Measurements from ENCODE around the gene GPR39.

The GPR39 gene

DNA sequence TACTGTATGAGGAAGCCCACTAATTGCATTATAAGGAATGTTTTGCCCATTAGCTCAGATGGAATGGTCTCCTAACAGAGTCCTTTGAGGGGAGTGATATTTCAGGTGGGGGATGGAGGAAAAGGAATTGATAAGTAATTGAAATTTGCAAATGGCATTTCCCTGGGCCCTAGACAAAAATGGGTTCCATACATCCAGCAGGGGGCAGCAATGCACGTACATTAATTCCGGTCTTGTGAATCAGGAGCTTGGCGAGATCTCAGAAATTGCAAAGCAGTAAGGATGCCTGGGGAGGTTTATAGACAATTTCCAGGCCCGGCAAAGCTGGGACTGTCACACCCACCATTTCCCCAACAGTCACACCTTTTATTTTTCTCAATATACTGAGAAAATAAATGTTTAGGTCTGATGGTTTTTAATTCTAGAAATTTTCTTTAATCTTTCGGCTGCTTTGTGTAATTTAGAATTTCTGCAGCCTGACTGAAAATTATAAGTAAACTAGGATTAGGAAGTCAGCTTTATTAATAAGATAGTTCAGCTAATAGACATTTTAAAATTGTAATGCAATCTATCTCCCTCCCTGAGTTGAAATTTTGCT lies 130.6 kb downstream of the GPR39 start:
- Histone ChIP-seq H3K4me3 (ENCODE audit: low read length) (no peak overlapping the region), H3K9me2 (replicated peaks; ENCODE audit: control insufficient read depth, low read length) (no peaks in the 10 kb centered on the region), H4K20me1 (ENCODE audit: control insufficient read depth, insufficient read depth, low read depth, low read length) (no peaks in the 10 kb centered on the region), H3F3A (ENCODE audit: control insufficient read depth, insufficient read depth) (no peaks in the 10 kb centered on the region), H3K36me3 (ENCODE audit: control insufficient read depth, low read length) (no peaks in the 10 kb centered on the region), H3K27ac (ENCODE audit: low read depth, low read length) (no peak overlapping the region), H3K4me2 (ENCODE audit: low read length) (no peak overlapping the region), H3K79me2 (ENCODE audit: control insufficient read depth, low read length) (no peaks in the 10 kb centered on the region), H3K27me3 (ENCODE audit: control insufficient read depth, low read length) (no peaks in the 10 kb centered on the region), H3K4me1 (ENCODE audit: control insufficient read depth, low read length) (no peaks in the 10 kb centered on the region), H3K9me3 (ENCODE audit: control insufficient read depth, insufficient read depth, low read length) (peaks cover 18% of the 10 kb centered on the region)
- TF ChIP-seq CTCF (IDR thresholded peaks at IDR 0.05; ENCODE audit: low read depth, low read length, poor library complexity, severe bottlenecking) (peak; percentile 76), EZH2phosphoT487 (IDR thresholded peaks at IDR 0.05; ENCODE audit: borderline replicate concordance, low read length) (no peak)

DNA sequence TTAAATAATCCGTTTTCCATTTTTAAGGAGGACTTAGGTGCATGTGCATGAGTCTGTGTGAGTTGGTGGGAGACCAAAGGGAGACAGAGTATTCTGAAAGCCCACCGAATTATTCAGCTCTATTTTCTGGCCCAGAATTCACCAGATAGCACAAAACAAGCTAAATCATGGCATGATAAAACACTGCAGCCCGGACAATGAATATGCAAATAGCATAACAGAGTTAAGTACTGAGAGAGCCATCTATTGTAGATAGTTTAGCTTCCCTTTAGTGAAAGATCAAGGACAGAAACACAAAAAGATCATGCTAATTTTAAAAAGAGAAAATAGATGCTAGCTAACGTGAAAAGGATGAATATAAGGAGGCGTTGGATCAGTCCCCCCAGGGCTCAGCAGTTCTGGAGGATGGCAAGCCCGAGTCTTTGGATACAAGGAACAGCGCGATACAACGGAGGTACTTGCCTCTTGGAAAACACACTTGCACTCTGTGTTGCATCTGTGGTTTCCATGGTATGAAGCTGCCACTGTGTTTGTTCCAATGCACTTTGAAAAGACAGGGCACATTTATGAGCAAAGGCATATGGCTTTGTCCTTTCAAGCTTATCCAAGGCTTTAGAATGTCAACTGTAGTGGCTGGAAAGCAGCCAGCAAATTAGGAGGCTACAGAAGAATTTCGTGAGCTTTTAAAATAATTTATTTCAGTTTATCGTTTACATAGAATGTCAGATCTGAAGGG lies 133.5 kb downstream of the GPR39 start:
- Histone ChIP-seq H3K27me3 (ENCODE audit: control insufficient read depth, low read length) (no peaks in the 10 kb centered on the region), H3K9me2 (replicated peaks; ENCODE audit: control insufficient read depth, low read length) (no peaks in the 10 kb centered on the region), H3K4me2 (ENCODE audit: low read length) (no peak overlapping the region), H4K20me1 (ENCODE audit: control insufficient read depth, insufficient read depth, low read depth, low read length) (no peaks in the 10 kb centered on the region), H3K79me2 (ENCODE audit: control insufficient read depth, low read length) (no peaks in the 10 kb centered on the region), H3K4me1 (ENCODE audit: control insufficient read depth, low read length) (no peaks in the 10 kb centered on the region), H3K9me3 (ENCODE audit: control insufficient read depth, insufficient read depth, low read length) (no peaks in the 10 kb centered on the region; the same call in 1 of the 2 replicates), H3K27ac (ENCODE audit: low read depth, low read length) (no peak overlapping the region), H3K4me3 (ENCODE audit: low read length) (no peak overlapping the region), H3F3A (ENCODE audit: control insufficient read depth, insufficient read depth) (no peaks in the 10 kb centered on the region), H3K36me3 (ENCODE audit: control insufficient read depth, low read length) (no peaks in the 10 kb centered on the region)
- TF ChIP-seq CTCF (IDR thresholded peaks at IDR 0.05; ENCODE audit: low read depth, low read length, poor library complexity, severe bottlenecking) (no peak), EZH2phosphoT487 (IDR thresholded peaks at IDR 0.05; ENCODE audit: borderline replicate concordance, low read length) (no peak)

GRCh38 chr2:132550946-132551345 lies 134.3 kb downstream of the GPR39 start:
- Histone ChIP-seq H3K36me3 (ENCODE audit: control insufficient read depth, low read length) (no peaks in the 10 kb centered on the region), H3K9me2 (replicated peaks; ENCODE audit: control insufficient read depth, low read length) (no peaks in the 10 kb centered on the region), H3K4me3 (ENCODE audit: low read length) (no peak overlapping the region), H4K20me1 (ENCODE audit: control insufficient read depth, insufficient read depth, low read depth, low read length) (no peaks in the 10 kb centered on the region), H3F3A (ENCODE audit: control insufficient read depth, insufficient read depth) (no peaks in the 10 kb centered on the region), H3K27ac (ENCODE audit: low read depth, low read length) (no peak overlapping the region), H3K9me3 (ENCODE audit: control insufficient read depth, insufficient read depth, low read length) (no peaks in the 10 kb centered on the region), H3K4me2 (ENCODE audit: low read length) (no peak overlapping the region), H3K79me2 (ENCODE audit: control insufficient read depth, low read length) (no peaks in the 10 kb centered on the region), H3K27me3 (ENCODE audit: control insufficient read depth, low read length) (no peaks in the 10 kb centered on the region), H3K4me1 (ENCODE audit: control insufficient read depth, low read length) (no peaks in the 10 kb centered on the region)
- no peak for TF ChIP-seq EZH2phosphoT487 (IDR thresholded peaks at IDR 0.05; ENCODE audit: borderline replicate concordance, low read length)
- no peak for TF ChIP-seq CTCF (IDR thresholded peaks at IDR 0.05; ENCODE audit: low read depth, low read length, poor library complexity, severe bottlenecking)
